HepG2 (cell line): Measurements from ENCODE around the gene ST8SIA6.

ENCODE experiments used
- CBFB ChIP-seq: sonication (generic); formaldehyde crosslinking; IDR thresholded peaks from 2 replicates; pipeline ENCODE4 v1.4.0; 2020; ENCODE audit warnings: missing genetic modification reagents
- CREB3 ChIP-seq: sonication (generic); formaldehyde crosslinking; IDR thresholded peaks from 2 replicates; pipeline ENCODE4 v1.5.0; 2020; ENCODE audit warnings: missing genetic modification reagents
- CTCF ChIP-seq: sonication (generic); formaldehyde crosslinking; IDR thresholded peaks from 2 replicates; pipeline ENCODE4 v1.5.0; 2020; ENCODE audit warnings: mild to moderate bottlenecking, missing genetic modification reagents, moderate library complexity
- ERF ChIP-seq: IDR thresholded peaks from 2 replicates; pipeline ENCODE4 v1.6.1; 2018; ENCODE audit warnings: missing biosample characterization, missing genetic modification reagents
- ETV6 ChIP-seq: sonication (generic); formaldehyde crosslinking; conservative IDR thresholded peaks from 2 replicates; pipeline ENCODE4 v1.4.0; 2020; ENCODE audit warnings: missing genetic modification reagents
- GLI4 ChIP-seq: sonication (generic); formaldehyde crosslinking; IDR thresholded peaks from 2 replicates; pipeline ENCODE4 v1.5.1; 2020; ENCODE audit warnings: missing genetic modification reagents, mild to moderate bottlenecking, moderate library complexity, borderline replicate concordance
- IRF2 ChIP-seq: IDR thresholded peaks from 2 replicates; pipeline ENCODE4 v1.6.1; 2018; ENCODE audit warnings: missing genetic modification reagents, missing compliant biosample characterization
- RFXANK ChIP-seq: IDR thresholded peaks from 2 replicates; pipeline ENCODE4 v1.6.1; 2016
- SIX4 ChIP-seq: sonication (generic); formaldehyde crosslinking; IDR thresholded peaks from 2 replicates; pipeline ENCODE4 v1.4.0; 2020; ENCODE audit warnings: missing genetic modification reagents
- STAG1 ChIP-seq: sonication (generic); formaldehyde crosslinking; IDR thresholded peaks from 2 replicates; pipeline ENCODE4 v1.4.0; 2020; ENCODE audit warnings: missing genetic modification reagents
- TIGD3 ChIP-seq: sonication (generic); formaldehyde crosslinking; IDR thresholded peaks from 2 replicates; pipeline ENCODE4 v1.5.1; 2020; ENCODE audit warnings: mild to moderate bottlenecking, missing genetic modification reagents, borderline replicate concordance
- ZNF12 ChIP-seq: sonication (generic); formaldehyde crosslinking; IDR thresholded peaks from 2 replicates; pipeline ENCODE4 v1.5.0; 2020; ENCODE audit warnings: missing genetic modification reagents
- ZNF33B ChIP-seq: sonication (generic); formaldehyde crosslinking; IDR thresholded peaks from 2 replicates; pipeline ENCODE4 v1.5.1; 2020; ENCODE audit warnings: mild to moderate bottlenecking, missing genetic modification reagents

GRCh38 chr10:17379151-17379690 is 75.2 kb downstream of the ST8SIA6 start:
- TF ChIP-seq ZNF12 (no peak), RFXANK (CRISPR knock-in tag) (no peak), ERF (CRISPR knock-in tag) (no peak), TIGD3 (CRISPR knock-in tag) (no peak), ETV6 (CRISPR knock-in tag) (no peak), CREB3 (CRISPR knock-in tag) (no peak), GLI4 (CRISPR knock-in tag) (no peak), ZNF33B (CRISPR knock-in tag) (no peak), SIX4 (no peak), STAG1 (CRISPR knock-in tag) (no peak), CTCF (CRISPR knock-in tag) (no peak), CBFB (no peak), IRF2 (CRISPR knock-in tag) (no peak)
